HepG2 (cell line): ENCODE measurements around the gene GPS2. TPM values are rescaled to one million over a fixed set of nuclear protein-coding genes. Genes with fewer than 3 reads are reported as not detected.

Source experiments
- ATAC-seq: fragments of 200-7000 bp; cut with Tn5 transposase; 3 replicates; pipeline ENCODE4 v1.9.1; 2020; ENCODE audit warnings: mild to moderate bottlenecking, moderate library complexity
- BruUV-seq: library from RNA; stranded (reverse); fragments of 400-500 nt; replicated peaks from 2 replicates; lab custom pipeline; 2021; lab: Mats Ljungman, UMichigan
- CTCF ChIA-PET: fragments of 300-600 bp; formaldehyde crosslinking; extraction: SDS; loops from one replicate; lab custom pipeline; 2021; ENCODE audit warnings: low total read pairs, inconsistent platforms, low intra/inter-chr PET ratio; lab: Yijun Ruan, JAX
- POLR2A ChIA-PET: fragments of 350-600 bp; sonication (Branson Sonifier 250); formaldehyde crosslinking; loops from one replicate; lab custom pipeline; 2020; ENCODE audit warnings: antibody characterized with exemption, inconsistent platforms; lab: Yijun Ruan, JAX
- DNase-seq: peaks from one replicate; pipeline ENCODE4 v3.0.0-alpha.2; 2015; ENCODE audit warnings: low spot score
- FAIRE-seq: peaks from 3 replicates; lab custom pipeline; 2011; peaks lifted over from hg19 to GRCh38; lab: Jason Lieb, UNC
- H2AFZ ChIP-seq: one replicate; pipeline ENCODE4 v1.6.1; 2011; ENCODE audit warnings: low read length, inconsistent platforms
- H3K27ac ChIP-seq: fragments of 300-600 bp; 3 replicates; pipeline ENCODE4 v1.8.0; 2011; ENCODE audit warnings: mixed run types, mild to moderate bottlenecking, mixed read lengths, low read length, inconsistent platforms; ENCODE audit not compliant: insufficient read depth; ENCODE audit errors: extremely low read length
- H3K27me3 ChIP-seq, 2 experiments: fragments of 200-600 bp in 1 of 2; 2 replicates in 1 of 2; 3 replicates in 1 of 2; pipeline versions ENCODE4 v1.6.0 to v1.8.0; 2011; ENCODE audit warnings: low read length in 2 of 2, mild to moderate bottlenecking in 2 of 2, moderate library complexity in 2 of 2, inconsistent platforms in 1 of 2; ENCODE audit not compliant: insufficient read depth in 2 of 2, control insufficient read depth in 1 of 2
- H3K36me3 ChIP-seq, 2 experiments: fragments of 200-600 bp in 1 of 2; replicated peaks in 1 of 2; 2 replicates in 1 of 2; 3 replicates in 1 of 2; pipeline versions ENCODE4 v1.5.1 to v1.8.0; 2011; ENCODE audit warnings: low read length in 2 of 2, inconsistent platforms in 1 of 2; ENCODE audit not compliant: insufficient read depth in 2 of 2, control insufficient read depth in 1 of 2
- H3K4me1 ChIP-seq: 2 replicates; pipeline ENCODE4 v1.5.1; 2012; ENCODE audit warnings: low read length, inconsistent platforms; ENCODE audit not compliant: insufficient read depth
- H3K4me2 ChIP-seq: 2 replicates; pipeline ENCODE4 v1.6.0; 2011; ENCODE audit warnings: low read depth, low read length, inconsistent platforms
- H3K4me3 ChIP-seq, 3 experiments: fragments of 200-600 bp in 1 of 3; sonication (generic), shearing (Covaris generic) in 1 of 3; replicated peaks in 1 of 3; 2 replicates each; pipeline ENCODE4 v1.5.1; 2011 to 2016; ENCODE audit warnings: low read length in 3 of 3, inconsistent platforms in 2 of 3, low read depth in 2 of 3, mild to moderate bottlenecking in 2 of 3, control low read depth in 1 of 3, mixed read lengths in 1 of 3; ENCODE audit not compliant: insufficient read depth in 1 of 3
- H3K79me2 ChIP-seq: one replicate; pipeline ENCODE4 v1.6.1; 2011; ENCODE audit warnings: low read length, inconsistent platforms; ENCODE audit not compliant: insufficient read depth
- H3K9ac ChIP-seq: 2 replicates; pipeline ENCODE4 v1.6.0; 2011; ENCODE audit warnings: mild to moderate bottlenecking, low read depth, low read length, inconsistent platforms; ENCODE audit not compliant: insufficient read depth
- H3K9me3 ChIP-seq: 2 replicates; pipeline ENCODE4 v1.5.1; 2012; ENCODE audit warnings: mild to moderate bottlenecking, low read length
- H4K20me1 ChIP-seq: 2 replicates; pipeline ENCODE4 v1.6.0; 2011; ENCODE audit warnings: inconsistent platforms, mild to moderate bottlenecking, low read length, moderate library complexity; ENCODE audit not compliant: insufficient read depth
- ARID2 ChIP-seq: sonication (generic); formaldehyde crosslinking; IDR thresholded peaks from 2 replicates; pipeline ENCODE4 v1.8.1; 2022; ENCODE audit warnings: mild to moderate bottlenecking, missing genetic modification reagents, borderline replicate concordance
- CHD4 ChIP-seq: fragments of 200-600 bp; sonication (generic); IDR thresholded peaks from 2 replicates; pipeline ENCODE4 v1.7.0; 2017; ENCODE audit warnings: mild to moderate bottlenecking, low read length, borderline replicate concordance
- EEA1 ChIP-seq: sonication (generic); formaldehyde crosslinking; IDR thresholded peaks from 2 replicates; pipeline ENCODE4 v1.5.1; 2020; ENCODE audit warnings: mild to moderate bottlenecking, missing genetic modification reagents, borderline replicate concordance
- ETV5 ChIP-seq: IDR thresholded peaks from 2 replicates; pipeline ENCODE4 v1.6.1; 2018; ENCODE audit warnings: missing biosample characterization, missing genetic modification reagents, inconsistent platforms, borderline replicate concordance
- GTF3A ChIP-seq: sonication (generic); formaldehyde crosslinking; conservative IDR thresholded peaks from 2 replicates; pipeline ENCODE4 v1.4.0; 2020; ENCODE audit warnings: mild to moderate bottlenecking, missing genetic modification reagents
- IKZF1 ChIP-seq: fragments of 450-650 bp; IDR thresholded peaks from 2 replicates; pipeline ENCODE4 v1.7.1; 2016
- MZF1 ChIP-seq: sonication (generic); formaldehyde crosslinking; IDR thresholded peaks from 2 replicates; pipeline ENCODE4 v1.8.1; 2023; ENCODE audit warnings: mild to moderate bottlenecking, missing genetic modification reagents, borderline replicate concordance
- RAD51 ChIP-seq: fragments of 450-650 bp; IDR thresholded peaks from 2 replicates; pipeline ENCODE4 v1.6.1; 2016; ENCODE audit warnings: borderline replicate concordance
- RFX3 ChIP-seq: IDR thresholded peaks from 2 replicates; pipeline ENCODE4 v1.6.1; 2016; ENCODE audit warnings: missing biosample characterization, missing genetic modification reagents
- SSRP1 ChIP-seq: IDR thresholded peaks from 2 replicates; pipeline ENCODE4 v1.6.1; 2016; ENCODE audit warnings: control low read depth
- ZFP37 ChIP-seq: sonication (generic); formaldehyde crosslinking; IDR thresholded peaks from 2 replicates; pipeline ENCODE4 v1.4.0; 2020; ENCODE audit warnings: missing genetic modification reagents, borderline replicate concordance
- ZNF230 ChIP-seq: sonication (generic); formaldehyde crosslinking; IDR thresholded peaks from 2 replicates; pipeline ENCODE4 v1.4.0; 2020; ENCODE audit warnings: mild to moderate bottlenecking, missing genetic modification reagents
- ZNF484 ChIP-seq: sonication (generic); formaldehyde crosslinking; IDR thresholded peaks from 2 replicates; pipeline ENCODE4 v1.5.1; 2020; ENCODE audit warnings: mild to moderate bottlenecking, low read depth, missing genetic modification reagents, borderline replicate concordance
- WGBS: methylation state at CpG from one replicate; pipeline ENCODE4 v1.1.6; 2017; ENCODE audit warnings: low lambda C conversion rate; 5-methylcytosine and 5-hydroxymethylcytosine counted together
- in situ Hi-C: cut with HindIII; loops from 2 replicates; pipeline ENCODE4 v1.10.0; 2017; ENCODE audit warnings: low pct_unique_long_range_greater_than_20kb; ENCODE audit not compliant: extremely low pct_ligation_motif_present
- intact Hi-C: fragments of 100-400 bp; cut with micrococcal nuclease; formaldehyde crosslinking; loops from one replicate; pipeline ENCODE4 v1.10.0; 2022; ENCODE audit not compliant: unreplicated experiment
- polyA plus RNA-seq, 8 experiments: library from polyadenylated mRNA; depleted of rRNA in 3 of 8; stranded (reverse) in 7 of 8; unstranded in 1 of 8; fragments of >200 nt; fragmentation: Illumina TruSeq in 4 of 8; extraction: Trizol in 4 of 8; gene quantifications; 2 replicates each; pipeline versions ENCODE4 v1.2.1 to v1.2.3, GENCODE V29; 2011 to 2016; ENCODE audit warnings: low read depth in 4 of 8, missing spikeins in 1 of 8, mixed read lengths in 1 of 8; ENCODE audit not compliant: insufficient read depth in 1 of 8
- total RNA-seq, 5 experiments: library from RNA; depleted of rRNA; stranded (reverse); fragments of >200 nt; fragmentation: Illumina TruSeq; extraction: Trizol; gene quantifications; 2 replicates each; pipeline ENCODE4 v1.2.3, GENCODE V29; 2016; ENCODE audit warnings: low read depth in 1 of 5

The GPS2 gene
- total and polyA plus RNA-seq, 2 of the 13 experiments (the other 11 are each of a cell fraction or from before 2014, with no cell fraction given) = 58.0 to 59.4 TPM

DNA sequence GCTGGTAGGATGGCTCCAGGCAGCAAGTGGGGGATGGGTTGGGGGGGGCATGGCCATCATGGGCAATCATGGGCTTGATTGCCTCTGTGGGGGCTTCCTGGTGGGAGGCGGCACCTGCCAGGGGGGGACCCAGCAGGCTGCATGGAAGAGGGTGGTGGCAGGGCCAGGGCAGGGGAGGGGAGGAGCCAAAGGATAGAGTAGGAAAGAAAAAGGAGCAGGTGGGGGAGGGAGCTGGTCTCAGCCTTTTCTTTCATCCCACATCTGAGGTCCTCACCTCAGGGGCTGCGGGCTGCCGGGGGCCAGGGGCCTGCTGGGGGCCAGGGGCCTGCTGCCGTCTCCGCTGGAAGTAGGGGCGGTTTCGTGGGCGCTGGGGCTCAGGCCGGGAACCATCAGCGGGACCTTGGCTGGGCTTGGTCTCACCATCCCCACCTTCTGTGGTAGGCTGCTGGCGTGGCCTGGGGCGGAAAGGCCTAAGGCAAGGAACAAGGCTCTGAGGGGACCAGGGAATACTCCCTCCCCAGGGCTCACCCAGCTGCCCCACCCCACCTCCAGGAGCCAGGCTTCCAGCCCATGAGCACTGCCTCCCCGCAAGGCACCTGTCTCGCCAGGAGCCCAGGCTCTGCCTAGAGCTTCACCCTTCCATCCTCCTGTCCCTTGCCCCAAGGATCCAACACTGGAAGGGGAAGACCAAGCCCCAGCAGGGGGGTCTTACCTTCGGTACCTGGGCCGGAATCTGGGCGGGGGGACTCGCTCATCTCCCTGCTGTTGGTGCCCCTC, 25.7 kb downstream of the GPS2 start:
- intact Hi-C loops = no loop called here
- Histone ChIP-seq H3K27ac (no peak overlapping the region), H3K4me2 (no peak overlapping the region), H3K4me1 (peaks cover 26% of the 10 kb centered on the region), H3K36me3 (peaks cover 4 to 7% of the 10 kb centered on the region in 2 experiments; a peak in 3 of 5 replicates), H3K79me2 (no peaks in the 10 kb centered on the region), H3K9ac (no peak overlapping the region), H3K9me3 (no peaks in the 10 kb centered on the region), H4K20me1 (no peaks in the 10 kb centered on the region), H3K27me3 (peaks cover 0 to 11% of the 10 kb centered on the region in 2 experiments; a peak in 2 of 5 replicates), H2AFZ (no peak overlapping the region), H3K4me3 (no peak overlapping the region)
- no peak for ATAC-seq
- POLR2A ChIA-PET = no interaction called here
- no peak for FAIRE-seq
- TF ChIP-seq ZNF484 = no peak
- TF ChIP-seq ZNF230 (CRISPR knock-in tag) = no peak
- no peak for TF ChIP-seq EEA1 (CRISPR knock-in tag)
- TF ChIP-seq ETV5 (CRISPR knock-in tag) = no peak
- TF ChIP-seq GTF3A (CRISPR knock-in tag) = no peak
- no peak for TF ChIP-seq IKZF1
- TF ChIP-seq CHD4 = no peak
- in situ Hi-C loops = loop anchor here (10.0 kb wide), 1 partner anchor 245 kb away; the partner anchor contains the start of gene SLC16A11
- CTCF ChIA-PET = no interaction called here
- 77% methylated on average over 6 of the region's 18 CpGs for WGBS
- DNase-seq = no peak
- no TSS peak for BruUV-seq

DNA sequence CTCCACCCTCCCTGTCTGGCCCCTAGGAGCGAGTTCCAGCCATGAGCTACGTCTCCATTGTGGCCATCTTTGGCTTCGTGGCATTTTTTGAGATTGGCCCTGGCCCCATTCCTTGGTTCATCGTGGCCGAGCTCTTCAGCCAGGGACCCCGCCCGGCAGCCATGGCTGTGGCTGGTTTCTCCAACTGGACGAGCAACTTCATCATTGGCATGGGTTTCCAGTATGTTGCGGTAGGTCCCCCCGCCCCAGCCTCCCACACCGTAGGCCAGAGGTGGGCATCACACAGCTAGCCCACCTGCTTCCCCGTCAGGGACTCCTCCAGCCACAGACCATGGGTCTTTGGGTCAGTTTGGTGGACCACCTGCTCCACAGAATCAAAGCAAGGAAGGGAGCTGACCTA, 29.5 kb downstream of the GPS2 start:
- Histone ChIP-seq H4K20me1 (no peaks in the 10 kb centered on the region), H3K79me2 (no peaks in the 10 kb centered on the region), H3K4me2 (no peak overlapping the region), H3K9ac (no peak overlapping the region), H3K27me3 (no peaks in the 10 kb centered on the region), H2AFZ (no peak overlapping the region), H3K27ac (no peak overlapping the region), H3K4me1 (peaks cover 18% of the 10 kb centered on the region), H3K36me3 (peaks cover 8 to 9% of the 10 kb centered on the region in 2 experiments; a peak in 4 of 5 replicates), H3K4me3 (no peak overlapping the region), H3K9me3 (no peaks in the 10 kb centered on the region)
- ChIA-PET POLR2A (no interaction called here), CTCF (no interaction called here)
- ATAC-seq = no peak
- 98% methylated on average over 12 of the region's 12 CpGs for WGBS
- no peak for DNase-seq
- FAIRE-seq = no peak
- in situ Hi-C loops = loop anchor here (10.0 kb wide), 1 partner anchor 241 kb away; the partner anchor contains the start of gene SLC16A11
- no peak for TF ChIP-seq ARID2 (CRISPR knock-in tag)
- no peak for TF ChIP-seq RAD51
- no peak for TF ChIP-seq SSRP1 (CRISPR knock-in tag)
- TF ChIP-seq ZFP37 (CRISPR knock-in tag) = no peak
- no peak for TF ChIP-seq MZF1
- TF ChIP-seq RFX3 (CRISPR knock-in tag) = no peak
- BruUV-seq = no TSS peak
- intact Hi-C loops = no loop called here
